AG09309 (cell line): Measurements from ENCODE around the gene VEPH1.
A peak's percentile ranks its signal among the peaks of the same experiment; 100 is the strongest.

Experiments
- DNase-seq: peaks from one replicate; pipeline ENCODE4 v3.0.0-alpha.2; 2010; ENCODE audit warnings: low read depth
- H3K4me3 ChIP-seq: 2 replicates; pipeline ENCODE4 v1.5.1; 2011; ENCODE audit warnings: mild to moderate bottlenecking, low read depth, low read length, moderate library complexity; ENCODE audit not compliant: control insufficient read depth
- TF ChIP-seq, protein P1 (sequence below): IDR thresholded peaks from 2 replicates; pipeline ENCODE4 v1.5.1; 2011; ENCODE audit warnings: mild to moderate bottlenecking, low read depth, low read length, inconsistent platforms; ENCODE audit not compliant: insufficient read depth, control insufficient read depth; ENCODE audit errors: missing control alignments

VEPH1 gene

DNA sequence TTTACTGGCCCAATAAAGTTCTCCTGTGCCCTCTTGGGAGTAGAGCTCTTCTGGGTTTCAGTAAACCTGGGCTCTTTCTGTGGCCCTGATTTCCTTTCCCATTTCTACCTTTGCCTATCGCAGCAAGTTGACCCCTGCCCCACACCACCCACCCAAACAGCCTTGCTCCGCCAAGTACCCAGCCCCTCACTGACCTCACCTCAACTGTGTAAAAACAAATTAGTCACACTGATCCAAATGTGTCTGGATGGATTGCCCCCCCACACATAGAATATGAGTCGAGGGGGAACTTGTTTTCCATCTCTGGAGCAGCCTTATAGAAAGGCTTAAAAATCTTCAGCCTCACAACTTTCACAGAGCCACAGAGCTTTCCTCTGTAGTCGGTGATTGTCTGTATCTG, 28.6 kb upstream of the VEPH1 start:
- peak overlapping the region; percentile 39 for H3K4me3 ChIP-seq
- TF ChIP-seq, protein P1, sequence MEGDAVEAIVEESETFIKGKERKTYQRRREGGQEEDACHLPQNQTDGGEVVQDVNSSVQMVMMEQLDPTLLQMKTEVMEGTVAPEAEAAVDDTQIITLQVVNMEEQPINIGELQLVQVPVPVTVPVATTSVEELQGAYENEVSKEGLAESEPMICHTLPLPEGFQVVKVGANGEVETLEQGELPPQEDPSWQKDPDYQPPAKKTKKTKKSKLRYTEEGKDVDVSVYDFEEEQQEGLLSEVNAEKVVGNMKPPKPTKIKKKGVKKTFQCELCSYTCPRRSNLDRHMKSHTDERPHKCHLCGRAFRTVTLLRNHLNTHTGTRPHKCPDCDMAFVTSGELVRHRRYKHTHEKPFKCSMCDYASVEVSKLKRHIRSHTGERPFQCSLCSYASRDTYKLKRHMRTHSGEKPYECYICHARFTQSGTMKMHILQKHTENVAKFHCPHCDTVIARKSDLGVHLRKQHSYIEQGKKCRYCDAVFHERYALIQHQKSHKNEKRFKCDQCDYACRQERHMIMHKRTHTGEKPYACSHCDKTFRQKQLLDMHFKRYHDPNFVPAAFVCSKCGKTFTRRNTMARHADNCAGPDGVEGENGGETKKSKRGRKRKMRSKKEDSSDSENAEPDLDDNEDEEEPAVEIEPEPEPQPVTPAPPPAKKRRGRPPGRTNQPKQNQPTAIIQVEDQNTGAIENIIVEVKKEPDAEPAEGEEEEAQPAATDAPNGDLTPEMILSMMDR: no peak
- no peak for DNase-seq

DNA sequence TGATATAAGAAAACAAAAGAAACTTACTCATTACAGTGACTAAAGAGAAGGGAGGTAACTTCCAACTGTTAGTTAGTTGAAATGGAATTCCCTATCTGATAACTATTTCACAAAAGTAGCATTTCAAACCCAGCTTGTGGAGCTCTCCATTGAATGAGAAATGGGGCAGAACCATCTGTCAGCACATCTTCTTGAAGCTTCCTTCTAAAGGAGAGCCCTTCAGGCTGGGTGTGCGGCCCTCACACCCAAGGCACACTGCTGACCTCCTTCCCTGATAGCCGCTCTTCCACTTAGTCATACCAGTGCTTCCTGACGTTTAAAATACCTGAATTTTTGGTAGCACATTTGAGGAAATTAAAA, 28.1 kb upstream of the VEPH1 start:
- no peak overlapping the region for H3K4me3 ChIP-seq
- TF ChIP-seq, protein P1: no peak
- DNase-seq: no peak

GRCh38 chr3:157530637-157531300, 27.6 kb upstream of the VEPH1 start:
- no peak for DNase-seq
- TF ChIP-seq, protein P1: no peak
- H3K4me3 ChIP-seq: peak overlapping the region; percentile 25

GRCh38 chr3:157529751-157530150, 26.5 kb upstream of the VEPH1 start:
- DNase-seq: no peak
- TF ChIP-seq, protein P1: no peak
- H3K4me3 ChIP-seq: no peak overlapping the region

- TF ChIP-seq, protein P1: no peak
- no peak for DNase-seq
- no peak overlapping the region for H3K4me3 ChIP-seq
Observed at GRCh38 chr3:157529085-157529484, 25.9 kb upstream of the VEPH1 start.

- no peak overlapping the region for H3K4me3 ChIP-seq
- no peak for DNase-seq
- TF ChIP-seq, protein P1: no peak
Observed at GRCh38 chr3:157527131-157527881, 24.1 kb upstream of the VEPH1 start.

DNA sequence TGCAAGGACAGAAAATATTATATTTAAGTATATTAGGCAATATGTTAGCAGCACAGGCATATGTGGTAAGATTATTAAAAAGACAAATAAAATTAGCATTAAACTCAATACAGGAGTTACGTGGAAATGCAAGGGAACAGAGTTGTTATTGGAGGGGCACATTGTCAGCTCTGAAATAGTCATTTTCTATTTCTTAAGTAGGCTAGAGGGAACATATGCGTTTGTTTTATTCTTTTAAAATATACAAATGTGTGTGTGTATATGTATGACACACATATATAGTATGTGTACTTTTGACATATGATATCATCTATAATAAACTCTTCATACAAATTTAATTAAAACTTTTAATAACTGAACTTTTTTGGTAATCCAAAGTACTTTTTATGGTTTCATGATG, 22.8 kb upstream of the VEPH1 start:
- TF ChIP-seq, protein P1: no peak
- no peak for DNase-seq
- no peak overlapping the region for H3K4me3 ChIP-seq
